GM12875 (cell line): Measurements from ENCODE around the gene SH3GL1.
"Not testable (repeated sequence)": the region's sequence is repeated elsewhere in the genome, so short reads cannot be mapped to it uniquely, and the experiment has no call there.

Source experiments
- H3K4me3 ChIP-seq: one replicate; pipeline ENCODE4 v1.5.1; 2011; ENCODE audit warnings: low read depth, low read length, control low read depth
- TF ChIP-seq, protein P1 (sequence below): IDR thresholded peaks from 2 replicates; pipeline ENCODE4 v1.5.1; 2011; ENCODE audit warnings: low read depth, mild to moderate bottlenecking, control low read depth, inconsistent platforms, low read length, moderate library complexity, borderline replicate concordance; ENCODE audit not compliant: insufficient read depth

SH3GL1 gene

DNA sequence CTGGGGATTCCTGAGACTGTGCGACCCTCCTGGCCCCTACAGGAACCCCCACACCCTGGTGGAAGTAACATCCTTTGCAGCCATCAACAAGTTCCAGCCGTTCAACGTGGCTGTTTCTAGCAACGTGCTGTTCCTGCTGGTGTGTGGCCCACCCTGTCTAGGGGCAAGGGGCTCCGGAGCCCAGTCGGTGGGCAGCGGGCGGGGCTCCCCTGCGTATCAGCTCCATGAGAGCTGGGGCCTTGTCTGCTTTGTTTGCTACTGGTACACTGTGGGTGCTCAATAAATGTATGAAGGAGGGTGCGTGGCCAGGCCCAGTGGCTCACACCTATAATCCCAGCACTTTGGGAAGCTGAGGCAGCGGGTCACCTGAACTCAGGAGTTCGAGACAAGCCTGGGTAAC lies 46.1 kb downstream of the SH3GL1 start:
- TF ChIP-seq, protein P1, sequence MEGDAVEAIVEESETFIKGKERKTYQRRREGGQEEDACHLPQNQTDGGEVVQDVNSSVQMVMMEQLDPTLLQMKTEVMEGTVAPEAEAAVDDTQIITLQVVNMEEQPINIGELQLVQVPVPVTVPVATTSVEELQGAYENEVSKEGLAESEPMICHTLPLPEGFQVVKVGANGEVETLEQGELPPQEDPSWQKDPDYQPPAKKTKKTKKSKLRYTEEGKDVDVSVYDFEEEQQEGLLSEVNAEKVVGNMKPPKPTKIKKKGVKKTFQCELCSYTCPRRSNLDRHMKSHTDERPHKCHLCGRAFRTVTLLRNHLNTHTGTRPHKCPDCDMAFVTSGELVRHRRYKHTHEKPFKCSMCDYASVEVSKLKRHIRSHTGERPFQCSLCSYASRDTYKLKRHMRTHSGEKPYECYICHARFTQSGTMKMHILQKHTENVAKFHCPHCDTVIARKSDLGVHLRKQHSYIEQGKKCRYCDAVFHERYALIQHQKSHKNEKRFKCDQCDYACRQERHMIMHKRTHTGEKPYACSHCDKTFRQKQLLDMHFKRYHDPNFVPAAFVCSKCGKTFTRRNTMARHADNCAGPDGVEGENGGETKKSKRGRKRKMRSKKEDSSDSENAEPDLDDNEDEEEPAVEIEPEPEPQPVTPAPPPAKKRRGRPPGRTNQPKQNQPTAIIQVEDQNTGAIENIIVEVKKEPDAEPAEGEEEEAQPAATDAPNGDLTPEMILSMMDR: no peak
- no peak overlapping the region for H3K4me3 ChIP-seq

DNA sequence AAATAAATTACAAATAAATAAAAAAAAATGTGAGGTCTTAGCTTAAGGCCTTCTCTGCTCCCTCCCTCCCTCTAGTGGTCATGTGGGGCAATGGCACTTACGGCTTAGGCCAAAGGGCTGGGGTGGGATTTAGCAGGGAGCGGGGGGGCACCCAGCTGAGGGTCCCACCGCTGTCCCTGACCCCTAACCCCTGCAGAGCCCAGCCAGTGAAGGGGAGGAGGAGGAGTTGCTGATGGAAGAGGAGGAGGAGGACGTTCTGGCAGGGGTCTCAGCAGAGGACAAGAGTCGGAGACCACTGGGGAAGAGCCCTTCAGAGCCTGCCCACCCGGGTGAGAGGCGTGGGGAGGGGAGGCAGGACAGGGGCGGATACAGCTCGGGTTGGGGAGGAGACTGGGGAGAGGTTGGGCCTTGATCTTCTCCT lies 47.6 kb downstream of the SH3GL1 start:
- no peak overlapping the region for H3K4me3 ChIP-seq
- TF ChIP-seq, protein P1: peak; percentile 82

DNA sequence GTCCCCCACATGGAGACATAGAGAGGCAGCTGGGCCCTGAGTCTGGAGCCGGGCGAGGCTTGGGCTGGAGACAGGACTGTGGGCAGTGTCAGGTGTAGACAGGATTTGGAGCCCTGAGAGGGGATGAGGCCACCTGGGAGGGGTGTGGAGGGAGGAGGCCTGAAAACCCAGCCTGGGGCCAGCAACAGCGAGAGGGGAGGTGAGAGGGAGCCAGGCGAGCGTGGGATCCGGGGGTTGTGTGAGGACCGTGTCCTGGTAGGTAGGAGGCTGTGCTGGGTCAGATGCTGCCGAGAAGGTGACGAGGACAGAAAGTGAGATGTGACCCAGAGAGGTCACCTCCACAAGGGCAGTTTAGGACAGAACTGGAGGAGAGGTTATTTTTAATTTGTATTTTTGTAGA lies 49.6 kb downstream of the SH3GL1 start:
- no peak overlapping the region for H3K4me3 ChIP-seq
- TF ChIP-seq, protein P1: no peak

DNA sequence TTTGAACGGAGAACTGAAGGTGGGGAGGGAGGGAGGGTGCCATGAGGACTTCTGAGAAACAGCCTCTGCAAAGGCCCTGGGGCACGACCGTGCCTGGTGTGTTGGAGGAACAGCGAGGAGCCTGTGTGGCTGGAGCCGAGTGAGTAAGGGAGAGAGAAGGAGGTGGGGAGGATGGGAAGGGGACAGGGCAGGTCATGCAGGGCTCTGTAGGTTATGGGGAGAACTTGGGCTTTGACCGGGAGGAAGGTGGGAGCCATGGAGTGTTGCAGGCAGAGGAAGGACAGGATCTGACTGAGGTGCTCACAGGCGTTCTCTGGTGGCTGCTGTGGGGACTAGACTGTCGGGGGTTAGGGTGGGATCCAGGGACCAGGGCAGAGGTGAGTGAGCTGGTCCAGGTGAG lies 50.2 kb downstream of the SH3GL1 start:
- H3K4me3 ChIP-seq: no peak overlapping the region
- TF ChIP-seq, protein P1: no peak

DNA sequence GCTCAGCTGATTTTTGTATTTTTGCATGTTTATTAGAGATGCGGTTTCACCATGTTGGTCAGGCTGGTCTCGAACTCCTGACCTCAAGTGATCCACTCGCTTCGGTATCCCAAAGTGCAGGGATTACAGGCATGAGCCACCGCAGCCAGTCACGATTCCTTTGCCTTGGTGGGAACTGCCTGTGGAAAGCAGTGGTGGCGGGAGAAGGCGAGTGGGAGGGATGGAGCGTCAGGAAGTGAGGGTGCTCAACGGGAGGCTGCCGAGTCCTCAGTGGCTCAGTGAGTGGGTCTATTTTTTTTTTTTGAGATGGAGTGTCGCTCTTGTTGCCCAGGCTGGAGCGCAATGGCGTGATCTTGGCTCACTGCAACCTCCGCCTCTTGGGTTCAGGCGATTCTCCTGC lies 51.1 kb downstream of the SH3GL1 start:
- H3K4me3 ChIP-seq: not testable (repeated sequence)

DNA sequence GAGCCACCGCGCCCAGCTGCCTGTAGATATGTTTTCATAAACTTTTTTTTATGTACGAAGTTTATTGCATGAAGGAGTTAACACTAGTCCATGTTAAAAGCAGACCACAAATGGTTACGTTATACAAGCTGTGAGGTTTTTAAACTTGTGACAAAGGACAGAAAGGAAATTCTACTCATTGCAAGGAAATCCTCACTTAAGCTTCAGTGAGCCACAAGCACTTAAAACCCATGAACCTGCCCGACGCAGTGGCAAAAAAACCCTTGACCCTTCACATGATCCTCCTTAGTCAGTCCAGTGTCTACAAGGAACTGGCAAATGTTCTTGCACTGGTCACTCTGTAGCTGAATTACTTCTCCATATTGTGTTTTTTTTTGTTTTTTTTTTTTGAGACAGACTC lies 52.8 kb downstream of the SH3GL1 start:
- TF ChIP-seq, protein P1: no peak
- no peak overlapping the region for H3K4me3 ChIP-seq

DNA sequence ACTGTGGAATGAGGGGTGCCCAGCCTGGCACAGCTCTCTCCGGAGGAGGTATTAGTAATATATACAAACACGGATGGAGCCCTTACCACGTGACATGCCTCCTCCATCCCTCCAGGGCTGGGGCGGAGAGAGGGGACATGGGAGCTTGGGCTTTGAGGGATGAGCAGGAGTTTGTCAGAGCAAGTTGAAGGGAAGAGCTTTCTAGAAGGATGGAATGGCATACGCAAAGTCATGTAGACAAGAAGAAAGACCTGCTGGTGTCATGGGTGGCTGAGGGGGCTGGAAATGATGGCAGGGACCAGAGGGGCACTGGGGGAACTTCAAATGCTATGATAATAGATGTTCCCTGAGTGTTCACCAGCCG lies 54.3 kb downstream of the SH3GL1 start:
- TF ChIP-seq, protein P1: no peak
- no peak overlapping the region for H3K4me3 ChIP-seq
